GF-D8 (cell line): ENCODE results near the gene PPP1R9B.

ENCODE experiments used
- DNase-seq: peaks from one replicate; lab custom pipeline; 2025; lab: John Stamatoyannopoulos, UW

The PPP1R9B gene

GRCh38 chr17:50105811-50106210 is 44.7 kb downstream of the PPP1R9B start:
- DNase-seq = no peak

- DNase-seq = no peak
These were observed 46.5 kb downstream of the PPP1R9B start for GRCh38 chr17:50103941-50104340.

DNA sequence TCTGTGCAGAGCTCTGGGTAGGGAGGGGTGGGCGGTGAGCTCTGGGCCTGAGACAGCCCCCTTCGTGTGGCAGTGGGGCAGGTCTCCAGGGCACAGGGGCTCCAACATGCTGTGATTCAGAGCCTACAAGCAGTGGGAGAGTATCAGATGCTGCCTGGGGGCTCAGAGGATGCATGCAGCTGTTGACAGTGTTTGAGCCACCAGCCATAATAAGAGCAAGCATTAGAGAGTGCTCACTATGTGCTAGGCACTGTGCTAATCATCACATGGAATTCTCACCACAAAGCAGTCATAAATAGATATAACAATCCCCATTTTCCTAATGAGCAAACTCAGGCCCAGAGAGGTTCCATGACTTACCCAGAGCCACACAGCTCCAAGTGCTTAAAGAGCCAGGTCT is 47.2 kb downstream of the PPP1R9B start:
- no peak for DNase-seq

GRCh38 chr17:50102164-50102991 is 48.1 kb downstream of the PPP1R9B start:
- DNase-seq = no peak

GRCh38 chr17:50101346-50102163 is 48.9 kb downstream of the PPP1R9B start:
- DNase-seq = no peak

DNA sequence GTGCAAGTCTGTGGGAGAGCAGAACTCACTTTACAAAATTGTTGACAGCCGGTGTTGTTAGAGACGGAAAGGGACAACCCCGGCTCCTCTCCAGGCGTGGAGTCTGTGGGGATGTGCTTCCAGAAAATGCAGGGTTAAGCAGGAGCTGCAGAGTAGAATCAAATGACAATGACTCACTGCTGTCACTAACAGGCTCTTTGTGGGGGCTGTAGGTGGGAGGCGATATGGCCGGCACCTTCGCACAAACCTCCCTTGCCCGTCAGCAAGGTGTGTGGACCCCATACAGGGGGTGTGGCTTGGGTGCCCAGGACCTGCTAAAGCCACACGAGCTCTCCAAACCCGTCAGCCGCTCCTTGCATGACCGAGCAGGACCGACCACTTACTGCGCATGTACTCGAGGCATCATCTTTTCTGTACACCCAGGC is 49.5 kb downstream of the PPP1R9B start:
- no peak for DNase-seq

- DNase-seq = no peak
These were observed 50.0 kb downstream of the PPP1R9B start for GRCh38 chr17:50100480-50100883.

GRCh38 chr17:50099003-50099402 is 51.5 kb downstream of the PPP1R9B start:
- no peak for DNase-seq

DNA sequence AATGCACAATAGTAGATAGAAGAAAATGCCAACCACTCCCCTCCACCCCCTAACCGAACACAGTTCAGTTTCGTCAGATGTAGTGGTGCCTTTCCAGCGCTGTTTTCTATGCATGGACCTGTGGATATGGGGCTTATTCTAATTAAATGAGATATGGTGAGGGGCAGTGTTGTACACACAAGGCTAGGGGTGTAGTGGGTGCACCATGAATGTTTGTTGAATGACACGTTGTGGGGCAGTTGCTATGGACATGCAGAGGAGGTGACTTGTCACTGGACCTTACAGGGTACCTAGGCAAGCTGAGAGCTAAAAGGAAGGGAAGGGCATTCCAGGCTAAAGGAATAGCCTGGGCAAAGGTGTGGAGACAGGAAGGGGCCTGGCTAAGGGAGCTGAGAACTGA is 51.9 kb downstream of the PPP1R9B start:
- DNase-seq = no peak

DNA sequence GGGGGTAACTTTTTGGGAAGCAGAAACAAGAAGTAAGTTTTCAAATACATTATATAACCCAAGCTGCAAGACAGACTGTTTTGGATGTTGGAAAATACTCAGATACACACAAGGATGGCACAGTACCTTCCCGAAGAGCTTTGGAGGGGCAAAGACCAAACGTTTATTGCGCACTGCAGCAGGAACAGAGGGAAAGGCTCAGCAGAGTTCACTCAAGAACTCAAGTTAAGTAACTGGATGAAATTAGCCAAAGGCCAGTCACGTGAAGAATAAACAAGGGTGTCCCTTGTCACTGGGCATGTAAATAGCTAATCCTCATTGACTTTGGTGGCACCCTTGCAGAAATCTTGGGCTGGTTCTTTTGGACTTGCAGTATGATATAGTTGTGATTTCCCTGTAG is 52.6 kb downstream of the PPP1R9B start:
- DNase-seq = no peak

DNA sequence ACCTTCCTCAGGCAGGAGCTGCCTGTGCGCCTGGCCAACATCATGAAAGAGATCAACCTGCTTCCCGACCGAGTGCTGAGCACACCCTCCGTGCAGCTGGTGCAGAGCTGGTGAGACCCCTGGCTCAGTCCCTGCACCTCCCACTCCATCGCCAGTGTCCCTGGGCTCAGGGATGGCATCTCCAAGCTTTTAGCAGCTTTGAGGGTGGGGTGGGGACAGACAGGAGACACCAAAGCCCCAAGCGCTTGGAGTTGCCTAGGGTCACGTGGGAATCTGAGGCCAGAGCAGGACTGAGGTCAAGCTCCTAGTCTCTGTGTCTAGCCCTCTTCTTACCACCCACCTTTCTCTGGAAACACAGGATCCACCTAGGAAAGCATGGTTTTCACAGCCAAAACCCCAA is 53.0 kb downstream of the PPP1R9B start:
- no peak for DNase-seq

- DNase-seq = no peak
These were observed 53.7 kb downstream of the PPP1R9B start for GRCh38 chr17:50096758-50097157.

DNA sequence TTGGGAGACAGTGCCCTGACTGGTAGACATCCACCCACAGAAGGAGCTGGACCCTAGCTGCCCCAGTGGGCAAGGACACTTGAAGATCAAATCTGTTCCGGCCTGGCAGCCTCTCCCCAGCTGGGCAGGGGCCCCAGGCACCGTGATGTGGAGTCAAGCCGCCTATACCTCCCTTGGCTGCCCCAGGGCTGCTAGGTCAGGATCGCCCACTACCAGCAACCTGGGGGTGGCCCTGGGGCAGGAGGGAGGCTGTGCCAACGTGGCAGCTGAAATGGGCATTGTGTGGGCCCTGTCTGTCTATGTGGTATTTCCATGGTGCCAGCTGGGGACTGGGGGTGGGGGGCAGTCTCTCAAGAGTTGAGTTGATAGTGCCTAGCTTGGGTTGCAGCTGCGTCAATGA is 54.4 kb downstream of the PPP1R9B start:
- no peak for DNase-seq

DNA sequence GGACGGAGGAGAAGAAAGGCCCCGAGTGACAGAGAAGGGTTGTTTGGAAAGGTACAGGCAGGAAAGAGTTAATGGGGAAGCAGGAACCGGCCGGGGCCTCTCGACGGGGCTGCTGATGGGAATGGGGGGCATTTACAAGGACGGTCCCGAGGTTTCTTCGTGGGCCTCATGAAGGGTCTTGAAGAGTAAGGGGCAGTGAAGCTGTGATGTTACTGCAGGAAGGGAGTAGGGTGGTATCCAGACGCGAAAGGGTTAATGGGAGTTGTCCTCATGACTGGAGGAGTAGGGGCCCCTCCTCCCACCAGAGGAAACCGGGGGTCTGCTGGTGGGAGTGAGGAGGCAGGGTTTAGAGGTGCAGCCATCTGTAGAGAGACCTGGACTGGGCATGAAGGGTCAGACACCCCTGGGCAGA is 54.8 kb downstream of the PPP1R9B start:
- DNase-seq = no peak

- DNase-seq = peak; percentile 48
These were observed 55.5 kb downstream of the PPP1R9B start, which contains the start of gene PDK2 for GRCh38 chr17:50094753-50095619. PDK2 (plus strand) TSS chr17:50095351; CDS start chr17:50095436, 85 bp downstream.

- DNase-seq = peak; percentile 7
These were observed 56.2 kb downstream of the PPP1R9B start for GRCh38 chr17:50094243-50094752.

DNA sequence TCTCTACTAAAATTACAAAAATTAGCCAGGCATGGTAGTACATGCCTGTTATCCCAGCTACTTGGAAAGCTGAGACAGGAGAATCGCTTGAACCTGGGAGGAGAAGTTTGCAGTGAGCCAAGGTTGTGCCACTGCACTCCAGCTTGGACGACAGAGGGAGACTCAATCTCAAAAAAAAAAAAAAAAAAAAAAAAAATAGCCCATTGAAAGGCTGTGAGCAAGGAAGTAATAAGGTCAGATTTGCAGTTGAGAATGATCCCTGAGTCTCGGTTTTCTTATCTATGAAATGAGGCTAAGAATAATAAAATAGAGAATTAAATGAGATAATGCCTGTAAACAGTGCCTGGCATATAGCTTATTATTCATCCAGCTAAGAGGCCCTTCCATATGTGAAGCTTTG is 56.7 kb downstream of the PPP1R9B start:
- no peak for DNase-seq

- no peak for DNase-seq
These were observed 57.2 kb downstream of the PPP1R9B start for GRCh38 chr17:50093246-50093645.

DNA sequence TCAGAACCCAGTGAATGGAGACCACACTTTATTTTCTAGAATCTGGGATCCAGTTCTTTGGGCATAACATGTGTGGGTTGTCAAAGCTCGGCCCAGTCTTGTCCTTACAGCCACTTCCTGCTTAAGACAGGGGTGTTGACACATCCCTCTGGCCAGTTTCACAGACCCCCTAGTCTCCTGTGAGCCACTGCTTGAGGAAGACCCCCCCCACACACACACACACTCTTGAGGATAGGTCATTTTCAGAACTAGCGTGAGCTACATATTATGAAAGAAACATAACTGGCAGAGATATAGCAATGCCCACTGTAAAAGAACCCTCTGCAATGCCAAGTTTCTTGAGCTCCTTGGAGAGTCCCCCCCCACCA is 58.6 kb downstream of the PPP1R9B start:
- no peak for DNase-seq

DNA sequence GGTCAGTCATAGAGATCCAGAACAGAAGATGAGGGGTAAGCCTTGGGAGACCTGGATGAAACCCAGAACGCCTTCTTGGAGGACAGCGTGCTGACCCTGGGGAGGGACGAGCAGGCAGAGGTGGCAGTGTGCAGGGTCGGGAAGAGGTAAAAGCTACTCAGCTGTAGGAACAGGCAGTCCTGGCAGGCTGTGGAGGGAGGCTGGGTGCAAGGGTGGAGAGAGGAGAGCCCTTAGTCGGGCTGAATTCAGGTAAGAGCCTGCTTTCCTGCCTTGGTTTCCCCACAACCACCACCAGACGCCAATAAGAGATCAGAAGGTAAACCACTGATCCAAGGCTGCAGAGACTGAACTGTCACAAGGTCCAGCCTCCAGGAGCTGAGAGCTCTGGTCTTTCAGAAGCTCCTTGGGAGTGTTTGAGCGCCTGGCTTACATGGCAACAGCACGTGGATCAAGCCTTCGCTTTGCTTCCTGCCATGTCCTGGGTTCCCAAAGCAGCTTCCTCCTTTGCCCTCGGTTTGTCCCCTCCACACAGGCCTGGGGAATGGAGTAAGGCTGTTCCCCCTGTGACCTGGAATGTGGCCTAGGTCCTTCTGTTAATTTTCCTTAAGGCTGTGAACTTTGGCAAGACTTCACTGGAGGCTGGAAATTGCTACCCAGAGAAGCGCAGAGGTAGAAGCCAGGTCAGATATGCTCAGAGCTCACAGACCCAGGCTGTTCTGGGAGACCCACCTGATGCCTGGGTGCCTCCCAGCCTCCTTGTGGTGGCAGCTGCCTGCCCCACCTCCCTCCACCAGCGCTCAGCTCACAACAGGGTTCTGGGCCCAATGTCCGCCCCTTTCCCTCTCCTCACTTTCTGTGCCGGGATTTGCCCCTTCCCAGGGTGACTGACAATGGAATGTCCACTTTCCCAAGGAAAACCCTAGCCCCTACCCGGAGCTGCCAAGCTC is 59.2 kb downstream of the PPP1R9B start:
- DNase-seq = no peak

DNA sequence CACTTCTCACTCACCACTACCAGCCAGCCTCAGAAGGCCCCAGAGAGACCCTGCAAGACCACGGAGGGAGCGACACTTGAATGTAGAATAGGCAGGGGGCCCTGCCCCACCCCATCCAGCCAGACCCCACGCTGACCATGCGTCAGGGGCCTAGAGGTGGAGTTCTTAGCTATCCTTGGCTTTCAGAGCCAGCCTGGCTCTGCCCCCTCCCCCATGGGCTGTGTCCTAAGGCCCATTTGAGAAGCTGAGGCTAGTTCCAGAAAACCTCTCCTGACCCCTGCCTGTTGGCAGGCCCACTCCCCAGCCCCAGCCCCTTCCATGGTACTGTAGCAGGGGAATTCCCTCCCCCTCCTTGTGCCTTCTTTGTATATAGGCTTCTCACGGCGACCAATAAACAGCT is 60.4 kb downstream of the PPP1R9B start:
- no peak for DNase-seq
